CMK (cell line): ENCODE results near the gene FAM163B.

Source experiments
- DNase-seq: peaks from one replicate; pipeline ENCODE4 v3.0.0-alpha.2; 2010; ENCODE audit warnings: low read depth

Gene FAM163B

DNA sequence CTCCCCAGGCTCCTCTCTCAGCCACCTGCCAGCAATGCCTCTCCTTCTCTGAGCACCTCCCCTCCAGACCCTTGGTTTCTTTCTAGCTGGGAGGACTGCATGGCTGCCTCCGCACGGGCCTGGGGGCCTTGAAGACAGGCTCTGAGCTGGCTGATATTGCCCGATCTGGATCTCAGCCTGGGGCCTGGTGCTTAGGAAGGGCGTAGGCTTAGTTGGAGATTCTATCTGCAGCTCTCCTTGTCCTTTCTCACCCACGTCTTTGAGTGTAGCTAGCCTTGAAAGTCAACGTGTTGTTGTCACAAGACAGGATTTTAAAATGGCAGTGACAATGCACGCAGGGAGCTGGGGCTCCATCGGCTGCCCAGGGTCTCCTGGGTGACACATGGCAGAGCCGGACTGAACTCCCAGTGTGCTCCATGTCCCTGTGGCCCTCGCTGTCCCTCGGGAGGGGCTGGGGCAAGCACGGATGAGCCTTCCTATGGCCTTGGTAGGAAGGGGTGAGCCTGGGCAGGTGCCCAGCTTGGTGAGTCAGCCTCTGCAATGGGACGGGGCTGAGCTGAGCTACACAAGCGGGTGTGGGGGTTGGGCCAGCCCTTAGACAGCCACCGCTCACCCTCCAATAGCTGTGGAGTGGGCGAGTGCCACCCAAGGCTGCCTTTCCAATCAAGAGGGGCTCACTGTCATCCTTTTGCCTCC lies 65.3 kb downstream of the FAM163B start:
- DNase-seq: no peak

DNA sequence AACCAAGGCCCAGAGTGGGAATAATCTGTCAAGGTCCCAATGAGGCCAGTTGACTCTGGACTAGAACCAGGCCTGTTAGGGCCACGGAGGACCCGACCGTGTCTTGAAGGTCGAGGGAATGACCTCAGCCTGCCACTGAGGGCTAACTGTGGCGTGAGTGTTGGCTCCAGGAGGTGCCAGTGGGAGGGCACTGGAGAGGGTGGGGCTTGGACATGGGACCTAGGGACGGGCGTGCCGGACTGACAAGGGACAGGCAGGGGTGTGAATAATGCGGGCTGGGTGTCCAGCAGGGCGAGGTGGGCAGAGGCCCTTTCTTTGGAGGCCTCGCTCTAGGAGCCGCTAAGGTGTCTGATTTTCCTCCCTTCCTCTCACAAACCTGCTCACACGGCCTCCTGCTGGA lies 67.2 kb downstream of the FAM163B start:
- no peak for DNase-seq

DNA sequence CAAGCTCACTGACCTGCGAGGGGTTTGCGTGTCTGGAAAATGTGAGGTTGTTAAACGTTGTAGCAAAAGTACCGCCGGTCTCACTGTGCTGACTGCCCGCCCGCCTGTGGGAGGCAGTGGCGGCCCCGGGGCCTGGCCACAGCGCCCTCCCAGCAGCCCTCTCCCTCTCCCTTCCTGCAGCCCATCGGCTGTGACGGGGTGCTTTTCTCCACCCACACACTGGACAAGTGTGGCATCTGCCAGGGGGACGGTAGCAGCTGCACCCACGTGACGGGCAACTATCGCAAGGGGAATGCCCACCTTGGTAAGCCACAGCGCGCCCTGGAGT lies 68.5 kb downstream of the FAM163B start:
- DNase-seq: peak; percentile 45

DNA sequence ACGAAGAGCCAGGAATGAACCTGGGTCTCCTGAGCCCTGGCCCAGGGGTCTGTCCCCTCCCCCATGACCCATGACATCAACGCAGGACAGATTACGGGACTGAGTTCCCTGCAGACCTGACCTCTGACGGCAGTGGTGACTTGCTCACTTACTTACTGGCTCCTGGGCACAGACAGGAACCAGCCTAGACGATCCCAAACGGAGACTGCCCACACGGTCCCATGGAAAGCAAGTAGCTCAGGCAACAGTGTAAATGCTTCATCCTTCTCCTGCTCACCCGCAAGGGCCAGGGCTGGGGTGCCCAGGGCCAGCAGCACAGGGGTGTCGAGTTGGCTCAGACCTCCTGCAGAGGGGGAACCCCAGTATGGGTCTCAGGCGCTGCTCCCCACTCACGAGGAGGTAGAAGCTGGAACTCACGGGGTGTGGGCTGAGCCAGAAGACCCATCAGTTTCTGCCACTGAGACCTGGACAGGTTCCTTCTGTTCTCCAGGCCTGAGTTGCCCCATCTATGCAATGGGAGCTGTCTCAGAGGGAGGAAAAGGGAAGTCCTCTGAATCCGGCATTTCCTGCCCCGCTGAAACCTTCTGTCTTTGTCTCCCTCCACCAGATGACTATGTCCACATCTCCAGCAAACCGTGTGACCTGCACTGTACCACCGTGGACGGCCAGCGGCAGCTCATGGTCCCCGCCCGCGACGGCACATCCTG lies 69.0 kb downstream of the FAM163B start:
- no peak for DNase-seq

DNA sequence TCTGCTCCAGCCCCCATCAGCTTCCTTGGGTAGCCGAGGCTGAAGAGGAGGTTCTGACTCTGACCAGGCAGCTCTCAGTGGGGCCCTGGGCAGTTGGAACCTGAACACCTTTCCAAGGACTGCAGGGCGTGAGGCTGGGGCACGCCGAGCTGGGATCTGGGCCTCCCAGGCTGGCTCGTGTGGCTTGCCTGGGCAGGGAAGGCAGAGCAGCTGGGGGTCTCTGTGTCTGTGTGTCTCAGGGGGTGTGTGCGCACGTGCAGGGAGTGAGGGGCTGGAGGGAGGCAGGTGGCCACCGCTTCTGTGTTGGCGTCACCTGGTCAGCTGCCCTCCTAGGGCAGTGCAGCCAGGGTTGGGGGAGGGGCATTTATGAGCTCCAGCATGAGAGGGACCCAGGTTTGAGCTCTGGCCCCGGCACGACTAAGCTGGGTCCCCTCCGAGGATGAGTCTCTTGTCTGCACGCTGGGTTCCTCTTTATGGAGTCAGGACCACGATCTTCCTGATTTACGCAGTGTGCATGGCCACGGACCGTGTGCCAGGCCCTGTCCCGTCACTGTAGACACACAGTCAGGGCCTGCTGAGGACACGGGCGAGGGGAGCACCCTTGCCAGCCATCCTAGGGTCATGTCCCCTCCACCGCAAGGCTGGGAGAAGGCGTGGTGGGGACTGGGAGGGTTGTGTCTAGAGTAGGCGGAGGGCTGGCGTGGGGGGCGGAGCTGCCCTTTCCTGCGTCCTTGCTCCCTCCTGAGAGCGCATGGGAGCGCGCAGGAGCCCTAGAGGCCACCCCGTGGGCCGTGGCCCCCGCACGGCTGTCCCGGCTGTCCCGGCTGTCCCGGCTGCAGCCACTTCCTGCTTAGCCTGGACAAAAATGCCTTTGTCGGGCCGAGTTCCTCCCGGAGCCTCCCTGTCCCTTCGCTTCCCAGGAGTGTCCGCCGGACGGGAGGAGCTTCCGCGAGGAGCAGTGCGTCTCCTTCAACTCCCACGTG lies 70.0 kb downstream of the FAM163B start:
- no peak for DNase-seq

DNA sequence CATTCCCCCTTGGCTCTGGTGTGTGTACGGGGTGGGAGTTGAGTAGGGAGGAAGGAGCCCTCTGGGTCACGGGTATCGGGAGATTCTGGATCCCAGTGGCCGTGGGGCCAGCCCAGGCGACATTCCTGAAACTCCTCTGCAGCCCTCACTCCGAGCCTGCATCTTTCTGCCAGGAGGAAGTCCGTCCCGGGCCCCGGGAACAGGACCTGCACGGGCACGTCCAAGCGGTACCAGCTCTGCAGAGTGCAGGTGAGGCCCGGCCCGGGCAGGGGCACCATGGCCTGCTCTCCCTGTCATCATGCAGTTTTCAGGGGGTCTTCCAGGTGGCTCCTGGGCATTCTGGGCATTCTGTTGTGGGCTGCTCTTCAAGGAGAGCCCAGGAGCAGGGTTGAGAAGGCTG lies 71.0 kb downstream of the FAM163B start:
- DNase-seq: no peak

DNA sequence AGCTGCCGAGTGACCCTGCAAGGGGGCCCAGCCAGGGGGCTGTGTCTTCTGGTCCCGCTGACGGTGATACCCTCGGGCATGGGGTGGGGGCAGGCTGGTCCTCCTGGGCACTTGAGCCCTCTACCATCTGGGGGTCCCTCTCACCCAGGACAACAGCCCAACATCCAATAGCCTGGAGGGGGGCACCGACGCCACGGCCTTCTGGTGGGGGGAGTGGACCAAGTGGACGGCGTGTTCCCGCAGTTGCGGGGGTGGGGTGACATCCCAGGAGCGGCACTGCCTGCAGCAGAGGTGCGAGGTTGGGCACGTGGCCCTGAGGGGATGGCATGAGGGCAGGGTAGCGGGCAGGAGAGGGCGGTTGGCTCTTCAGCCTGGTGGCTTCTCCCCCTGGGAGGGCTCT lies 71.9 kb downstream of the FAM163B start:
- DNase-seq: no peak

DNA sequence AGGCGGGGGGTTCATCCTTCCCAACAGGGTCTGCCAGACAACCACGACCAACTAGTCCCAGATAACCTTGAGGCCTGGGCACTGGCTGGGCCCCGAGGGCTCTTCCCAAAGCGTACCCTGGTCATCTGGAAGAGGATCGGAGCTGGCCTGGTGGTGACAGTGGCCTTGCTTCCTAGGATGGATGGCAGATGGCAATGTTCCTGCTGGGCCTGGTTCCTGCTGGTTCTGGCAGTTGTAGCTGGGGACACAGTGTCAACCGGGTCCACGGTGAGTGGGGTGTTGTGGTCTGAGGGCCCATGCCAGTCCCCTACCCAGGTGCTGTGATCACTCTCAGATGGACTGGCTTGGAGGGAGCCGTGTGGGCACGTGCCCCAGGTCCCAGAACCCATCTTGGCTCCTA lies 72.7 kb downstream of the FAM163B start:
- no peak for DNase-seq

DNA sequence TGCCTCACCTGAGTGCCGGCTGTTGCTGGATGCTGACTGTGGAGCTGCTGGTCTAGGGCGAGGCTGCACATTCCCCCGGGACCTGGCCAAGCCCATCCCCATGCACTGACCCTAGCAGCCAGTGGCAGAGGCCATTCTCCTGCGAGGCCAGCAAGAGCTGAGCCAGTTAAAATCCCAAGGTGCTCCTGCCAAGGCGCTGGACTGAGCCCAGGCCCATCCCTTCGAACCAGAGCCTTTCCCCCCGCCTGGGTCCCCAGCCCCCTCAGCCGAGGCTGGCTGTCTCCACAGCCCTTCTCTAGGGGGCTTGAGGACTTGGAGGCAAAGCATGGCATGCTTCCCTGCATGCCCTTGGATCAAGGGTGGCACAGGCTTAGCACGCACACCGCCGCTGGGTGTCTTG lies 73.1 kb downstream of the FAM163B start:
- no peak for DNase-seq

DNA sequence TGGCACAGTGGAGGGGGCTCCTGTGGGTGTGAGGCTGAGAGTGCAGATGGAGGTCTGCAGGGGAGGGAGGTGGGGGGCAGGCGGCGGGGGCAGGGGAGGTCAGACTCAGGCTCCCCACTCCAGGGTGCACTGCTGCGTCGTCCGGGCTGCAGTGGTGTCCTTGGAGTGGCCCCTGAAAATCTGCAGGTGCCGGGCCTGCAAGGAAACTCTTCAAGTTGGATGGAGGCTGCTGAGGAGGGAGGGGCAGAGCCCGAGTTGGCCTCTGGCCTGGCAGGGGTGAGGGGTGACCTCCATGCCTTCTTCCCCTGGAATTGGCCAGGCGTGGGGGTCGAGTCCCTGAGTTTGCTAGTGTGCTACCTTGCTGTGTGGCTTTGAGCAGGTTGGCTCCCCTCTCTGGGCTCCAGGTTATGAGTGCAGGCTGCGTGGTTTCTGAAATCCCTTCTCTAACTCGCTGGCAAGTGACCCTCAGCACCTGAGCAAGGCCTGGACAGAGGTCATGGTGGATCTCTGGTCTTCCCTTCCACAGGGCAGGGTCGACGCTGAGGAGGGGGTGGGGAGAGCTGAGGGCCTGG lies 73.8 kb downstream of the FAM163B start:
- DNase-seq: no peak

DNA sequence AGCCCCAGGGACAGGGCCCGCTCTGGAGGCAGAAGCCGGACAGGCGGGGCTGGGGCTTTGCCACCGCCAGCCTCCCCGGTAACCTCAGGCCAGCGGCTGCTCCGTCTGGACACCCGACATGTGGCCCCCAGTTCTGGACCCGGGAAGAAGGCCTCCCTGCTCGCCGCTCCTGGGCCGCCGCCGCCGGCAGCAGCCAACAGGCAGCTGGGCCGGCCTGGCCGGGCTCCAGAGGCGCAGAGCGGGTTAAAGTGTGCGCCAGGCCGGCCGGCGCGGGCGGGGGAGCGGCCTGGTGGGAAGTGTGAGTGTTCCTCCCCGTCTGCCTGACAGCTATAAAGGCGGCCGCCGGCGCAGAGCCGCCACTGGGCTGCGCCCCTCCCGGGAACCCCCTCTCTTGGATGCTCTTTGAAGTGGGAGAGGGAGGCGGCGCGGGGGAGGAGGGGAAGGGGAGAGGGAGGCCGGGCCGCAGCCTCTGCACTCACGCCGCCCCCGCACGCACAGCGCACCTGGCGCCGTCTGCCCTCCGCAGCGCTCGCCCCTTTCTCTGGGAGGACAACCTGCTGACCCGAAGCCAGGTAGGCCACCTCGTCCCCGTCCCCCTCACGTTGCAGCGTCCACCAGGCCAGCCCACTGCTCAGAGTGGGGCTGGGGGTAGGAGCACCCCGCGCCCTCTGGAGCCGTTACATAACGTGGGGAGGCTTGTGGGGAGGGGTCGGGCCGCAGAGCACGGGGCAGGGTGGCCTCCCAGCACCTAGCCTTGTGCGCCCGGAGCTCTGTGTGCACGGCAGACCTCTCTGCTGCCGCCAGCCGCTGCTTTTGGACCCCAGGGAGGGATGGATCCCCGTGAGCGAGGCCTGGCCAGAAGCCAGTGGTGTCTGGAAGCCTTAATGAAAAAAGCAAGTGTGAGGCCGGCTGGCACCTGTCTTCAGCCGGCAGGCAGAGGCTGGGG lies 74.6 kb downstream of the FAM163B start, which contains the start of gene ADAMTSL2:
Gene ADAMTSL2 (plus strand): TSS at position 359 of the 946 bp plus-strand sequence. CDS start 2,009 bp downstream, outside the sequence.
- DNase-seq: no peak

DNA sequence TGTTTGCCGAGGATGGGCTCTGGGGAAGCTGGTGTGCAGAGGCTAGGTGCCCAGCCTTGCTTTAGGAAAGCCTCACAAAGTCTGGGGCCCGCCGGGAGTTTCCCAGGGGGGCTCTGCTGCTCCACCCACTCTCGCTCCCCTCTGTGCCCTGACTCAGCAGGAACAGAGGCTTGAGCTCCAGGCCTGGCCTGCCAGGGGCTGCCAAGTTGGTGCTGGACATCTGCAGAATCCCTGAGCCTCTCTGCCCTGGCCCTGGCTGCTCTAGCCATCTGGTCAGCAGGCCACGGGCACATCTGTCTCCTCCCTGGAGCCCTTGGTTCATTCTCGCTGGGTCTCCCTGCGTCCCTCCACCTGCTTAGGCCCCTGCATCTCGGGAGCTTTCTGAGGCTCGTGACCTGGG lies 75.3 kb downstream of the FAM163B start:
- no peak for DNase-seq

DNA sequence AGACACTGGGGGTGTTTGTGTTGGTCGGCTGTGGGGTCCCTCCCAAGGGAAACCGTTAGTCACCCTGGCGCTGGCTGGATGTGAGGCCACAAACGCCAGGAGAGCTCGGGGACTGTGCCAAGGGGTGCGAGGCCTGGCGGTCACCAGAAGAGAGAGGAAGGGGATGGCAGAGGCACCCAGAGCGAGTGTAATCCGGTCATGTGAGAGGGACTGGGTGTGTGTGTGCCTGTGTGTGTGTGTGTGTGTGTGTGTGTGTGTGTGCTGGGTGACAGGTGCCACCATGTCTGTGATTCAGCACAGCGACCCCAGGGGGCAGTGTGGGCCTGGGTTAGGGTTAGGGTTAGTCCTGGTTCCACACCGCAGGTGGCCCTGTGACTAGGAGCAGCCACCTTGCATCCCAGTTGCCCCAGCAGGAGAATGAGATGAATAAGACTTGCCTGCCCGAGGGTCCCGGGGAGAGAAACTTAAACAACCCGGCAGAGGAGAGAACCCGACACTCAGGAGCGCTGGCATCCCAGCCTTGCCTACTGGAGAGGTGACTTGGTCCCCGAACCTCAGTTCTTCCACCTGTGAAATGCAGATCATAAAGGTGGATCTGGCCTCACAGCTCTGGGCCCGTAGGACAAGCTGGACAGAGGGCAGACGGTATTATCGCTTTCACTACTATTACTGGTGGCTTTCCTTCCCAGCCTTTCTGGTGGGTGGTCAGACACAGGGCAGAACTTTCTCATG lies 76.1 kb downstream of the FAM163B start:
- DNase-seq: no peak

DNA sequence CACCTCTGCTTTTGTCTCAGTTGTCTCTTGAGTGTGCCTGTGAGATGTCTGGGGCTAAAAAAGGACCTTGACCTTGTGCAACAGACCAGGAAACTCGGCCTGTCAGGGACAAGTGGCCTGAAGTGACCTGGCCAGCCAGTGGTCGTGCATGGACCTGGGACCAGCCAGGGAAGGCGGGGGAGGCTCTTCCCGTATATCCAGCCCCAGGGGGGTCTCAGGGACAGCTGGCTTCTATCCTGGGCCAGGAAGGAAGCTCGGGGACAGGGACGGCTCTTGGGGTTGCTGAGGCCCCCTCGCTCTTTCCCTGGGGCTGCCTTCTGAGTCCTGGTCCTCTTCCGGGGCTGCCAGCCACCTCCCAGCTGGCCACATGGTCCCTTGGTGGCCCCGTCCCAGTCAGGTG lies 77.9 kb downstream of the FAM163B start:
- DNase-seq: no peak

DNA sequence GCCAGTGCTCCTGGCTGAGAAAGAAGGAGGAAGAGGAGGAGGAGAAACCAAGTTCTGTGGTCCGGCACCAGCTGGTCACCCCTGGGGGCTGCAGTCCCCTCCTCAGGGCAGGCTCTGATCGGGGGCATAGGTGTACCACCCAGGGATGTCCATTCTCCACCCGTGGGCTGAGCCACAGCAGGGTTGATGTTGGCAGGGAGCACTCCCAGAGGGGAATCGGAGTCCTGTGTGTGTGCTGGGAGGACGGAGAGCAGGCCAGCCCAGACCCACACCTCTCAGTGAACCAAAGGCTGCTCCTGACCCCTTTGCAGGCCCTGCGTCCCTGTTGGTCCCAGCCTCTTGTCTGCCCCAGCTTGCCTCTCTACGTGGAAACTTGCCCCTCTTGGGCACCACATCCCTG lies 79.3 kb downstream of the FAM163B start:
- DNase-seq: no peak

DNA sequence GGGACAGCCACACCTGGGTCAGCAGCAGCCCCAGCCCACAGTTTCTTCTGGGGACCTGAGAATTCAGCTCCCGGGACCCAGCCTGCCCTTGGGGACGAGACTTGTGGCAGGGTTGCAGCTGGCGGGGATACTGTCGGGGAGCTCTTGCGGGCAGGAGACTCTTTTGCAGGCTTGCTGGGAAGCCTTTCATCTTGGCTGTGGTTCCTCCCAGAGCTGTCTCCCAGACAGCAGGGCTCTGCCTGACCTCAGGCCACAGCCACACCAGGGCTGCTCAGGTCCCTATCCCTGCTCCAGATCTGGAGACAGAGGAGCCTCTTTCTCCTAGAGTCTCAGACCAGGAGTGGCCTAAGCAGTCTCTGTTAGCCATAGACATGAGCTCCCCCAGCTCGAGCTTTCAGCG lies 79.7 kb downstream of the FAM163B start:
- no peak for DNase-seq

DNA sequence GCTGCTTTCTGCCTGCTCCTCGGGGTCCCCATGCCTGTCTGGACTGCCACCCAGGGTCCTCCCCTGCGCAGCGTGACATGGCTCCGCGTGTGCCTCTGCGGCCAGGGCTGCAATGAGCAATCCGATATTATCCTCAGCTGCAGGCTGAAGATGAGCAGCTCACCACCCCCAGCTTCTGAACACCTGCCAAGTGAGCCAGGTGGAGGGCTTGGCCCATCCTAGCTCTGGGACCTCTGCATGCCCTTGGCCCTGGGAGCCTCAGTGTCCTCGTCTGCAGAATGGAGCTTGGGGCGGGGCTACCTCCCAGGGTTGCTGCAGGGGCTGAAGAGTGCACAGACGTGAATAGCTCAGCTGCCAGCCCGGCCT lies 80.3 kb downstream of the FAM163B start:
- DNase-seq: no peak

DNA sequence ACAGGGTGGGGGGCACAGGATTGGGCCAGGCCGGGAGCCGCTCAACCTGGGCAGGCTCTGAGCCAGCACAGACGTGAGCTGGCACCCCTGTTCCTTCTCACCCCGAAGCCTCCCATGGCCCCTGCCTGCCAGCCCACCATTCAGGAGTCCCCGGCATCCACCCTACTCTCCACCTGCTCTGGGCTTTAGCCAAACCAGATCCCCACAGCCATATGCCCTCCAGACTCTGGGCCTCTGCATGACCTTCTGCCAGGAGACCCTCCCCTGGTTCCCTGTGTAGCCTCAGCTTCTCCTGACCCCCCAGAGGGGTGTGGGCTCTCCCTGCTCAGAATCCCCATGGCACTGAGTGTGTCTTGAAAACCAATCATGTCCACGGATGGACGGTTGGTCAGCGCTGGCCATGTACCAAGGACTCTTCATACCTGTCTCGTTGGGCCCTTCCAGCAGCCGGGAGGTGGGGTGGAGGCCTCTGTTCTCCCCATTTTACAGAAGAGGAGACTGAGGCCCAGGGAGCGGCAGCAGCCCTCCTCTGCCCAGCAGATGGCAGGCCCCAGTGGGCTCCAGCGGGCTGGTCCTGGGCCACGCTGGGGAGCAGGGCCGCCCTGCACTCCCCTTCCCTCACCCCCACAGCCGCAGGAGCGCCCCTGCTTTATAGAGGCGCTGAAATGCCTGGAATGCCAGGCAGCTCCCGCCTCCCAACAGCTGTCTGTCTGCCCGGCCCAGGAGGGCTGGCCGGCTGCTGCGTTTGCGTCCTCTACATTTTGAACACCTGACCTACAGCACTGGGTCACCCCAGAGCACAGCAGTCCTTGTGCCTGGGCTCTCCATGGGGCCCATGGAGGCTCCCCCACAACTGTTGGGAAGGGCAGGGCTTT lies 81.0 kb downstream of the FAM163B start:
- DNase-seq: no peak

DNA sequence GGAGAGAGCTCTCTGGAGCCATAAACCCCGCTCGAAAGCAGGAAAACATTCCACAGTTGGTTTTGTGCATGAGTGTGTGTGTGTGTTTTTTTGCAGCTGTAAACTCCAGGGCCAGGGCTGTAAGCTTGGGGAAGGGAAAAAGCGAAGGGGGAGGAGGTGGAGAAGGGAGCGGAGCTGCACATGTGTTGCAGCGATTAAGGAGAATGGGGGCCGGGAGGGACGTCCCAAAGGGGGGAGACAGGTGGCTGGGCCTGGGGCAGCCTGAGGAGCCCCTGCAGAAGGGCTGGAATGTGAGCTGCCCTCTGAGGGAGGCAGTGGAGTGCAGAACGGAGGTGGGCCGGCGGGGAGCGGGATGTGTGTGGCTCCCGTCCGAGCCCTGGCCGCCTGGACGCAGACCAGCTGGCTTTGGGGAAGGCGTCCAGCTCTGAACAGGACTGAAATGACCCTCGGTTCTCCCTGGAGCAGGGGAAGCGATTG lies 81.7 kb downstream of the FAM163B start:
- DNase-seq: no peak
